GM12878 (cell line): ENCODE data around the gene PIP5K1A. TPM values are rescaled to one million over a fixed set of nuclear protein-coding genes. Genes with fewer than 3 reads are reported as not detected.

Experiments used
- ATF7 ChIP-seq: fragments of 450-650 bp; IDR thresholded peaks from 2 replicates; pipeline ENCODE4 v1.6.1; 2016; ENCODE audit warnings: low read depth, mild to moderate bottlenecking
- BHLHE40 ChIP-seq, 2 experiments: fragments of 450-650 bp in 1 of 2; IDR thresholded peaks; 2 replicates each; pipeline ENCODE4 v1.6.1; 2011 to 2017; ENCODE audit warnings: low read depth in 2 of 2, borderline replicate concordance in 1 of 2, improper control_type of control experiment in 1 of 2, low read length in 1 of 2, mild to moderate bottlenecking in 1 of 2
- CHD1 ChIP-seq: IDR thresholded peaks from 2 replicates; pipeline ENCODE4 v1.6.1; 2012; ENCODE audit warnings: low read depth, low read length, improper control_type of control experiment
- CREM ChIP-seq: IDR thresholded peaks from 2 replicates; pipeline ENCODE4 v1.6.1; 2014; ENCODE audit warnings: antibody characterized with exemption, low read depth
- CUX1 ChIP-seq: IDR thresholded peaks from 2 replicates; pipeline ENCODE4 v1.6.1; 2012; ENCODE audit warnings: improper control_type of control experiment, low read depth, low read length; ENCODE audit not compliant: insufficient replicate concordance
- HDAC6 ChIP-seq: fragments of 200-600 bp; sonication (generic); IDR thresholded peaks from one replicate; pipeline ENCODE4 v1.8.0; 2017; ENCODE audit warnings: antibody characterized with exemption; ENCODE audit not compliant: unreplicated experiment
- IKZF1 ChIP-seq: fragments of 450-650 bp; conservative IDR thresholded peaks from 2 replicates; pipeline ENCODE4 v1.6.1; 2017; ENCODE audit warnings: antibody characterized with exemption, mild to moderate bottlenecking
- IRF4 ChIP-seq: IDR thresholded peaks from 2 replicates; pipeline ENCODE4 v1.6.1; 2011; ENCODE audit warnings: low read depth, low read length
- JUND ChIP-seq: IDR thresholded peaks from 2 replicates; pipeline ENCODE4 v1.6.1; 2012; ENCODE audit warnings: low read depth, mild to moderate bottlenecking, low read length, improper control_type of control experiment, moderate library complexity
- NFYB ChIP-seq: IDR thresholded peaks from 2 replicates; pipeline ENCODE4 v1.6.1; 2011; ENCODE audit warnings: low read depth, mild to moderate bottlenecking, low read length, improper control_type of control experiment, moderate library complexity; ENCODE audit not compliant: insufficient read depth
- NKRF ChIP-seq: fragments of 450-650 bp; conservative IDR thresholded peaks from 2 replicates; pipeline ENCODE4 v1.6.1; 2017; ENCODE audit warnings: mild to moderate bottlenecking, moderate library complexity
- NR2C1 ChIP-seq: fragments of 450-650 bp; IDR thresholded peaks from 2 replicates; pipeline ENCODE4 v1.6.1; 2017; ENCODE audit warnings: antibody characterized with exemption, mild to moderate bottlenecking, moderate library complexity
- PBX3 ChIP-seq: IDR thresholded peaks from 2 replicates; pipeline ENCODE4 v1.6.1; 2011; ENCODE audit warnings: mild to moderate bottlenecking, low read depth, low read length, moderate library complexity; ENCODE audit not compliant: insufficient replicate concordance
- RAD51 ChIP-seq: fragments of 450-650 bp; IDR thresholded peaks from 2 replicates; pipeline ENCODE4 v1.6.1; 2016; ENCODE audit warnings: moderate library complexity, mild to moderate bottlenecking, inconsistent platforms
- RBBP5 ChIP-seq: fragments of 200-600 bp; sonication (generic); conservative IDR thresholded peaks from 2 replicates; pipeline ENCODE4 v1.6.1; 2016
- RFX5 ChIP-seq: IDR thresholded peaks from 2 replicates; pipeline ENCODE4 v1.6.1; 2011; ENCODE audit warnings: low read depth, low read length, improper control_type of control experiment
- SIX5 ChIP-seq: IDR thresholded peaks from 2 replicates; pipeline ENCODE4 v1.6.1; 2011; ENCODE audit warnings: mild to moderate bottlenecking, low read depth, low read length, moderate library complexity; ENCODE audit not compliant: severe bottlenecking
- TAF1 ChIP-seq: IDR thresholded peaks from 2 replicates; pipeline ENCODE4 v1.6.1; 2011; ENCODE audit warnings: mild to moderate bottlenecking, low read depth, low read length, borderline replicate concordance
- ZZZ3 ChIP-seq: IDR thresholded peaks from 2 replicates; pipeline ENCODE4 v1.6.1; 2011; ENCODE audit warnings: low read depth; ENCODE audit not compliant: control insufficient read depth, insufficient read length
- polyA plus RNA-seq, 11 experiments: library from polyadenylated mRNA; depleted of rRNA in 4 of 11; unstranded in 6 of 11; stranded (reverse) in 5 of 11; fragments of >200 nt; fragmentation: Nextera tagmentation in 4 of 11; fragmentation: Illumina TruSeq in 1 of 11; extraction: Ambion mirVana in 4 of 11; extraction: Trizol in 1 of 11; gene quantifications; 1 replicate in 1 of 11; 2 replicates in 10 of 11; pipeline versions ENCODE4 v1.2.1 to v1.2.3, GENCODE V29; 2011 to 2016; ENCODE audit warnings: inconsistent platforms in 2 of 11, missing spikeins in 2 of 11, low read depth in 1 of 11
- total RNA-seq, 4 experiments: library from RNA; depleted of rRNA in 3 of 4; stranded (reverse); fragments of >200 nt in 3 of 4; fragmentation: Illumina TruSeq in 1 of 4; extraction: Trizol in 1 of 4; gene quantifications; 2 replicates each; pipeline versions ENCODE4 v1.2.1 to v1.2.3, GENCODE V29; 2013 to 2021

PIP5K1A gene
- total and polyA plus RNA-seq, 10 of the 15 experiments (the other 5 are each of a cell fraction or from before 2014, with no cell fraction given), result 4.5 to 114 (median 51.5) TPM

GRCh38 chr1:151254217-151255213 lies 56.2 kb downstream of the PIP5K1A start, which contains the start of gene PSMD4 (continued):
- TF ChIP-seq SIX5 (peak; percentile 85), BHLHE40 (IDR thresholded peaks at IDR 0.05; ENCODE audit: borderline replicate concordance in 1 of 2, low read depth in 2 of 2, low read length in 1 of 2) (no peak), CHD1 (no peak), ZZZ3 (no peak), TAF1 (peak; percentile 85), NKRF (0 out of 2 replicates have a peak, but pooled peaks have one; percentile 38), NFYB (peak; percentile 96), NR2C1 (no peak), RBBP5 (no peak), RAD51 (peak; percentile 40; the same call in 1 of the 2 replicates), PBX3 (peak; percentile 78), HDAC6 (no peak), CUX1 (peak; percentile 44), JUND (no peak), CREM (peak; percentile 87), RFX5 (peak; percentile 50; the same call in 1 of the 2 replicates), IKZF1 (peak; percentile 94), ATF7 (0 out of 2 replicates have a peak, but pooled peaks have one; percentile 24), IRF4 (no peak)
